GM18502 (cell line): ENCODE results near the gene RPS19.
"Not testable (repeated sequence)": the region's sequence is repeated elsewhere in the genome, so short reads cannot be mapped to it uniquely, and the experiment has no call there.

Experiments
- ATAC-seq: cut with Tn5 transposase; IDR thresholded peaks from one replicate; pipeline ENCODE4 v1.9.1; 2021; ENCODE audit warnings: mild to moderate bottlenecking; ENCODE audit not compliant: unreplicated experiment, poor library complexity

Gene RPS19

DNA sequence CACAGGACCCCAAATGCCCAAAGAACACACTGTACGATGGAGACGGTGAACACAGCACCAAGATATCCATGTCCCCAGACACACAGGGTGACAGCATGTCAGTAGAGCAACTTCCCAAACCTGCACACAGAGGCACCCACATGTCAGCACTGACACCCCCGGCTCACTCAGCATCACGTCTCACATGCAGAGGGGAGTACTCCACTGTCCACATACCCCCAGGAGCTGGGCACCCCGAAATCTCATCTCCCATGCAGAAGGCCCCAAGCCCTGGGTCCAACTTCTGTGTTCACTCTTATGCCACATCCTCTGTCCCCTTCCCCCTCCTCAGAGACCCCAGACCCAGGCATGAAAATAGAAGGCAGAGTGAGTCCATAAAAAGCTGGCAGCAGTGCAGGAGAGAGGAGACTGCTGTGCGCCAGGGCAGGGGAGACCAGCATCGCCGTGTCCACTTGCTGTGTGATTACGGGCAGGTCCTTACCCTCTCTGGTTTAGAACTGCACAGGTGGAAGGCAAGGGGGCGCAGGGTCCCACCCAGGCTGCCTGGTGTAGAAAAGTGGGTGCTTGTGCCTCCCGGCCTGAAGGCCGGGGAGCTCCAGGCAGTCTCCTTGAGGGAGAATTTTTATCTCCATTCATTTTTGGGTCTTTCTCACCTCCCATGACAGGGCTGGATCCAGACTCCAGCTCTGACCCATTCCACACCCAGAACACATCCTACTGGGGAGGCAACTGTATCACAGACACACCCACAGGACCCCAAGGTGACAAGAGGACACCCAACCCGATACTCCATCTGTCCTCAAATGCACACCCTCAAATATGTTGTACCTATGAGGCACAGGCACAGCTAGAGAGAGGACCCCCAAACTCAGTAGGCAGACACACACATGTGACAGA lies 51.2 kb downstream of the RPS19 start:
- no peak for ATAC-seq

GRCh38 chr19:41911889-41912731 lies 52.1 kb downstream of the RPS19 start:
- no peak for ATAC-seq

GRCh38 chr19:41912899-41913537 lies 53.0 kb downstream of the RPS19 start:
- ATAC-seq = no peak

GRCh38 chr19:41913538-41914423 lies 53.7 kb downstream of the RPS19 start:
- no peak for ATAC-seq

- ATAC-seq = not testable (repeated sequence)
Observed at GRCh38 chr19:41914424-41914834, 54.4 kb downstream of the RPS19 start.

GRCh38 chr19:41915021-41915775 lies 55.1 kb downstream of the RPS19 start:
- no peak for ATAC-seq

GRCh38 chr19:41915776-41916414 lies 55.8 kb downstream of the RPS19 start:
- no peak for ATAC-seq

GRCh38 chr19:41917676-41918075 lies 57.6 kb downstream of the RPS19 start:
- ATAC-seq = no peak

DNA sequence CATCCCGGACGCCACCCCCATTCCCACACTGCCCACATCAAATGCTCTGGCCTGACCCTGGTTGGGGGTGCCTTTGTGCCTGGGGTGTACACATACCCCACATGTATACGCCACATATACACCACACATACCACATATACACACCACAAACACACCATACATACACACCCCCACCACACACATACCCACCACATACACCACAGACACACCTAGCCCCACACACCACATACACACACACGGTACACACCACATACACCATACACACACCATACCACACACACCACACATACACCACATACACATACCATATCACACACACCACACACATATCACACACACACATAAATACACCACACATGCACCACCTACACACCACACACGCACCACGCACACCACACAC lies 58.0 kb downstream of the RPS19 start:
- no peak for ATAC-seq

GRCh38 chr19:41918653-41919244 lies 58.7 kb downstream of the RPS19 start:
- no peak for ATAC-seq

- ATAC-seq = no peak
Observed at GRCh38 chr19:41919948-41920712, 60.1 kb downstream of the RPS19 start.

GRCh38 chr19:41920882-41921576 lies 61.0 kb downstream of the RPS19 start:
- ATAC-seq = no peak

DNA sequence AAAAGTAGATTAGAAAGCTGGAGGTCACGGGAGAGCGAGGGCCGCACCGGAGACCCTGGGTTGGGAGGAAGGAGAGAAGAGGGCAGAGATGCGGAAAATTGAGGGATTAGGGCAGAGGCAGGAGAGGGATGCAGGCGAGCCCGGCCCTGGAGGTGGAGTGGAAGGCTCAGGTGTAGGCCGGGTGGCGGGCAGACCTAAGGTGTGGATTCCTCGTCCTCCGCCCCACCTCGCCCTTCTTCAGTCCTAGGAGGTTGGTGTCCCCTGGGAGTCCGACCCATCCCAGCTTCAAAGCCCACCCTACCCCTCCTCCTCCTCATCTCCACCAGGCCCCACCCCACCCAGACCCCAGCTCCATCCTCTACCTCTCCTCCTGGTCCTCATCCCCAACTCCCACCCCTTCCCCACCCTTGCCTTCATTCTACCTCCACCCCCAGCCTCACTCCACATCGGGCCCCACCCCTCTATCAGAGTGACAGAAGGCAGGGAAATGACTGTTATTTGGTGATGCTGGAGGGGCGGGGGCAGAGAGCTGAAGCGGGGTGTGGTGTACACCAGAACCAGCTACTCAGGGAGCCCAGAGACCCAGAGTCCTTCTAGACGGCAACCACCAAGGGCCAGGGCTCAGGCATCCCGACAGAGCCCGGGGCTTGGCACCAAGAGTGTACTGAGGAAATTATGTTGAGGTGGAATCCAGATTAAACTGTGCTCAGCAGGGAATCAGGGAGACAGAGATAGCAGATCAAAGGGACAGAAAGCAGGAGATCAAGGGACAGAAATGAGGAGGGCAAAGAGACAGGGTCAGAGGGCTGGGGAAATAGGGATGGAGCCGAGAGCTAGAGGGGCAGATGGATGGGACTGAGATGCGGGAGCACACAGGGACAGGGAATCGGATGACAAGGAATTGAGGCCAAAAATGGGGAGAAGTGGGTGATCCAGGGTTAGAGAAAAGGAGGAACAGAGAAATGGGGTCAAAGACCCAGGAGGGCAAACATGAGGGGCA lies 61.8 kb downstream of the RPS19 start:
- ATAC-seq = no peak
